Right cardiac atrium (tissue), 5 donors: Measurements from ENCODE around the gene GNA15. TPM values are rescaled to one million over a fixed set of nuclear protein-coding genes. Genes with fewer than 3 reads are reported as not detected.
"Not testable (repeated sequence)": the region's sequence is repeated elsewhere in the genome, so short reads cannot be mapped to it uniquely, and the experiment has no call there.

Experiments used
- ATAC-seq, 2 donors: fragments of 200-7000 bp; cut with Tn5 transposase; one replicate each; pipeline versions ENCODE4 v1.8.0 to v1.9.1; 2020; ENCODE audit warnings: moderate library complexity in 2 of 2, mild to moderate bottlenecking in 1 of 2
- DNase-seq, 3 donors: peaks; one replicate each; pipeline ENCODE4 v3.0.0-alpha.2; 2020
- H3K27ac ChIP-seq: one replicate; pipeline ENCODE4 v1.5.1; 2013; ENCODE audit warnings: mild to moderate bottlenecking, low read length, control low read depth, moderate library complexity
- H3K27me3 ChIP-seq: one replicate; pipeline ENCODE4 v1.6.1; 2013; ENCODE audit not compliant: control insufficient read depth, insufficient read depth
- H3K4me1 ChIP-seq: one replicate; pipeline ENCODE4 v1.6.1; 2013; ENCODE audit warnings: low read length; ENCODE audit not compliant: control insufficient read depth, insufficient read depth
- H3K4me3 ChIP-seq: one replicate; pipeline ENCODE4 v1.5.1; 2013; ENCODE audit warnings: low read length, control low read depth
- H3K9me3 ChIP-seq: one replicate; pipeline ENCODE4 v1.6.1; 2013; ENCODE audit warnings: low read length; ENCODE audit not compliant: control insufficient read depth
- WGBS: extraction: QIAGEN DNeasy Blood & Tissue Kit; methylation state at CpG from one replicate; pipeline ENCODE4 v1.1.7; 2013; 5-methylcytosine and 5-hydroxymethylcytosine counted together
- intact Hi-C, 4 donors: fragments of 100-400 bp; cut with DNase I; formaldehyde crosslinking; loops; one replicate each; pipeline versions ENCODE4 v1.11.0 to v1.14.0; 2022 to 2023
- long read RNA-seq, 4 donors: library from polyadenylated mRNA; unstranded; transcript quantifications; one replicate each; pipeline ENCODE4 v2.0.0, GENCODE V29; 2020 to 2021
- polyA plus RNA-seq: library from polyadenylated mRNA; stranded (reverse); fragments of 200-250 nt; gene quantifications from one replicate; pipeline ENCODE4 v1.2.3, GENCODE V29; 2013
- total RNA-seq, 4 donors: library from RNA; stranded (reverse); fragmentation: NEBNext Ultra II Directional; extraction: Animal tissue kit (Norgen Biotek cat#: 25700); gene quantifications; one replicate each; pipeline ENCODE4 v1.2.1, GENCODE V29; 2021
- donor health status: healthy with polysubstance abuse.
- donor health status: DM: no; HTN: yes; CAD: no.
- donor health status: DM: no; HTN: no; CAD: no.
- donor health status: DM: no; HTN: yes; CAD: no; lungs with severe emphysema.
- donor health status: DM: yes; HTN: yes; CAD: no.

Gene GNA15
- total RNA-seq: 1 to 10 TPM; 1.8 to 2.5 (median 2.1) TPM
- 1.00 TPM for polyA plus RNA-seq
- long read RNA-seq, donor 1, partial matches to known transcripts: 1 of 2 reads
- long read RNA-seq, donor 1, other reads (novel, unspliced or antisense): 0 of 2 reads
- long read RNA-seq, donor 2, partial matches to known transcripts: 0 of 2 reads
- long read RNA-seq, donor 2, other reads (novel, unspliced or antisense): 0 of 2 reads
- long read RNA-seq, donor 3, partial matches to known transcripts: 0 of 3 reads
- long read RNA-seq, donor 3, other reads (novel, unspliced or antisense): 0 of 3 reads
- long read RNA-seq, donor 4: 0 reads

- intact Hi-C loops: no loop called here
- 68% methylated on average over 40 of the region's 40 CpGs for WGBS
Observed at GRCh38 chr19:3135961-3136683, at the start of gene GNA15. Gene GNA15, plus strand, starts transcription at chr19:3136033. Its CDS starts 418 bp downstream, at chr19:3136451.

GRCh38 chr19:3087769-3088168 is 48.1 kb upstream of the GNA15 start:
- Histone ChIP-seq H3K27me3 (no peaks in the 10 kb centered on the region), H3K4me1 (no peaks in the 10 kb centered on the region), H3K9me3 (no peaks in the 10 kb centered on the region), H3K27ac (no peak overlapping the region), H3K4me3 (no peak overlapping the region)
- intact Hi-C loops: no loop called here
- ATAC-seq (no peak), DNase-seq (no peak)
- 89% methylated on average over 10 of the region's 10 CpGs for WGBS

More at GRCh38 chr19:3135961-3136683, at the start of gene GNA15:
- peak in 1 of 3 donors; percentile 74 for DNase-seq
- Histone ChIP-seq H3K9me3 (no peaks in the 10 kb centered on the region), H3K4me3 (peak within 1 kb of the TSS; percentile 21), H3K4me1 (no peaks in the 10 kb centered on the region), H3K27ac (no peak within 1 kb of the TSS), H3K27me3 (no peaks in the 10 kb centered on the region)
- ATAC-seq: peak; percentile 14 to 34

- H3K4me1 ChIP-seq, H3K4me3 ChIP-seq, H3K27me3 ChIP-seq, H3K9me3 ChIP-seq, DNase-seq, ATAC-seq, intact Hi-C loops, H3K27ac ChIP-seq: not testable (repeated sequence)
- WGBS: 76% methylated on average over 7 of the region's 7 CpGs
Observed at GRCh38 chr19:3089299-3089855, 46.5 kb upstream of the GNA15 start.

GRCh38 chr19:3094601-3095440 is 41.0 kb upstream of the GNA15 start:
- ATAC-seq: no peak
- H3K9me3 ChIP-seq: no peaks in the 10 kb centered on the region
- peak overlapping the region; percentile 96 for H3K27ac ChIP-seq
- H3K27me3 ChIP-seq: no peaks in the 10 kb centered on the region
- H3K4me1 ChIP-seq: peaks cover 16% of the 10 kb centered on the region
- intact Hi-C loops: no loop called here
- under 1% methylated on average over 57 of the region's 57 CpGs for WGBS
- peak in 2 of 3 donors; percentile 73 to 76 for DNase-seq
- H3K4me3 ChIP-seq: peak overlapping the region; percentile 92

GRCh38 chr19:3095441-3096191 is 40.2 kb upstream of the GNA15 start:
- WGBS: 5% methylated on average over 31 of the region's 31 CpGs
- DNase-seq: peak in 1 of 3 donors; percentile 72
- Histone ChIP-seq H3K4me1 (peaks cover 18% of the 10 kb centered on the region), H3K27ac (peak overlapping the region; percentile 96), H3K4me3 (peak overlapping the region; percentile 92), H3K9me3 (no peaks in the 10 kb centered on the region), H3K27me3 (no peaks in the 10 kb centered on the region)
- intact Hi-C loops: no loop called here
- no peak for ATAC-seq

- Histone ChIP-seq H3K4me1 (peaks cover 18% of the 10 kb centered on the region), H3K4me3 (peak overlapping the region; percentile 92), H3K27ac (peak overlapping the region; percentile 96), H3K9me3 (no peaks in the 10 kb centered on the region), H3K27me3 (no peaks in the 10 kb centered on the region)
- 31% methylated on average over 25 of the region's 25 CpGs for WGBS
- intact Hi-C loops: no loop called here
- ATAC-seq (no peak), DNase-seq (peak in 1 of 3 donors; percentile 59)
Observed at GRCh38 chr19:3096267-3096901, 39.4 kb upstream of the GNA15 start.

GRCh38 chr19:3096902-3097326 is 38.9 kb upstream of the GNA15 start:
- peak overlapping the region; percentile 96 for H3K27ac ChIP-seq
- ATAC-seq (no peak), DNase-seq (no peak)
- 34% methylated on average over 11 of the region's 11 CpGs for WGBS
- peak overlapping the region; percentile 26 for H3K4me3 ChIP-seq
- intact Hi-C loops: no loop called here
- no peaks in the 10 kb centered on the region for H3K27me3 ChIP-seq
- H3K9me3 ChIP-seq: no peaks in the 10 kb centered on the region
- peaks cover 18% of the 10 kb centered on the region for H3K4me1 ChIP-seq

GRCh38 chr19:3097442-3097871 is 38.4 kb upstream of the GNA15 start:
- peak overlapping the region; percentile 96 for H3K27ac ChIP-seq
- intact Hi-C loops: no loop called here
- H3K27me3 ChIP-seq: no peaks in the 10 kb centered on the region
- no peaks in the 10 kb centered on the region for H3K9me3 ChIP-seq
- WGBS: 30% methylated on average over 24 of the region's 24 CpGs
- H3K4me3 ChIP-seq: peak overlapping the region; percentile 26
- ATAC-seq: no peak
- H3K4me1 ChIP-seq: peaks cover 18% of the 10 kb centered on the region
- DNase-seq: peak in 2 of 3 donors; percentile 71 to 77

- Histone ChIP-seq H3K27me3 (no peaks in the 10 kb centered on the region), H3K27ac (peak overlapping the region; percentile 96), H3K4me1 (peaks cover 18% of the 10 kb centered on the region), H3K9me3 (no peaks in the 10 kb centered on the region), H3K4me3 (peak overlapping the region; percentile 26)
- peak; percentile 40 to 49 for ATAC-seq
- intact Hi-C loops: no loop called here
- WGBS: 23% methylated on average over 18 of the region's 18 CpGs
- DNase-seq: peak; percentile 74 to 90 (median 89)
Observed at GRCh38 chr19:3098141-3098514, 37.7 kb upstream of the GNA15 start.
